Measurements from ENCODE around the gene ADGRD2.

ADGRD2 gene

GRCh38 chr9:124496463-124496862 is 46.2 kb downstream of the ADGRD2 start:
- no peak for DNase-seq

GRCh38 chr9:124497441-124497840 is 47.2 kb downstream of the ADGRD2 start:
- no peak for DNase-seq

- DNase-seq = no peak
These were observed 47.8 kb downstream of the ADGRD2 start for GRCh38 chr9:124498040-124498439.

- DNase-seq = no peak
These were observed 48.4 kb downstream of the ADGRD2 start for GRCh38 chr9:124498499-124499146.

- DNase-seq = no peak
These were observed 49.0 kb downstream of the ADGRD2 start for GRCh38 chr9:124499216-124499615.

- no peak for DNase-seq
These were observed 50.0 kb downstream of the ADGRD2 start for GRCh38 chr9:124500028-124500795.

- DNase-seq = no peak
These were observed 50.8 kb downstream of the ADGRD2 start for GRCh38 chr9:124500796-124501611.

GRCh38 chr9:124501771-124502320 is 51.6 kb downstream of the ADGRD2 start:
- no peak for DNase-seq

GRCh38 chr9:124502711-124503702 is 52.8 kb downstream of the ADGRD2 start:
- DNase-seq = no peak

- DNase-seq = no peak
These were observed 53.7 kb downstream of the ADGRD2 start for GRCh38 chr9:124503713-124504529.

GRCh38 chr9:124504530-124505005 is 54.3 kb downstream of the ADGRD2 start:
- no peak for DNase-seq

- DNase-seq = no peak
These were observed 55.0 kb downstream of the ADGRD2 start for GRCh38 chr9:124505006-124505900.

- DNase-seq = no peak
These were observed 55.7 kb downstream of the ADGRD2 start for GRCh38 chr9:124505901-124506346.

GRCh38 chr9:124506433-124506832 is 56.2 kb downstream of the ADGRD2 start:
- DNase-seq = no peak

- DNase-seq = no peak
These were observed 57.0 kb downstream of the ADGRD2 start, which contains the start of gene NR5A1 for GRCh38 chr9:124506931-124507879. Gene NR5A1 (minus strand): TSS chr9:124507399. CDS start chr9:124503395, 4,004 bp downstream.

- no peak for DNase-seq
These were observed 57.7 kb downstream of the ADGRD2 start for GRCh38 chr9:124507880-124508423.
